K562 treated with DMSO at 1 percent for 4 hours (cell line): ENCODE measurements around the gene LSM4. TPM values are rescaled to one million over a fixed set of nuclear protein-coding genes. Genes with fewer than 3 reads are reported as not detected.

Experiments used
- total RNA-seq: library from RNA; unstranded; fragments of 300-600 nt; gene quantifications from 2 replicates; pipeline ENCODE4 v1.2.3, GENCODE V29; 2022; ENCODE audit not compliant: insufficient read depth

Gene LSM4
- total RNA-seq = 297 and 319 TPM in 2 replicates

GRCh38 chr19:18322759-18323460, at the start of gene LSM4:
LSM4 (minus strand) TSS chr19:18323076; CDS start chr19:18323020, 56 bp downstream.

GRCh38 chr19:18340190-18340989, 17.5 kb upstream of the LSM4 start, which contains the start of gene PGPEP1:
PGPEP1 (plus strand) TSS chr19:18340598; CDS start chr19:18340682, 84 bp downstream.

GRCh38 chr19:18281082-18282020, 41.5 kb downstream of the LSM4 start, which contains the start of gene JUND:
JUND (minus strand) TSS chr19:18281622; CDS start chr19:18281484, 138 bp downstream.

GRCh38 chr19:18274219-18274780, 48.6 kb downstream of the LSM4 start, which contains the start of gene IQCN:
IQCN (minus strand) TSS chr19:18274452; CDS start chr19:18269478, 4,974 bp downstream.

Other genes with a start within 250 kb of the LSM4 start
- gene IL12RB1, start 236.1 kb downstream of the LSM4 start, total RNA-seq = not detected in 2 replicates
- 10.6 and 11.1 TPM in 2 replicates for gene MAST3, start 225.3 kb downstream of the LSM4 start, total RNA-seq
- gene PIK3R2, start 169.9 kb downstream of the LSM4 start, total RNA-seq = 10.9 and 18.2 TPM in 2 replicates
- gene IFI30, start 149.3 kb downstream of the LSM4 start, total RNA-seq = 69.5 and 75.7 TPM in 2 replicates
- gene MPV17L2, start 129.9 kb downstream of the LSM4 start, total RNA-seq = 49.2 and 61.0 TPM in 2 replicates
- gene RAB3A, start 119.0 kb downstream of the LSM4 start, total RNA-seq = 1.5 and 4.9 TPM in 2 replicates
- gene PDE4C, start 96.6 kb downstream of the LSM4 start, total RNA-seq = not detected in 2 replicates
- 2.2 and 4.1 TPM in 2 replicates for gene IQCN, start 48.6 kb downstream of the LSM4 start, total RNA-seq
- gene JUND, start 41.5 kb downstream of the LSM4 start, total RNA-seq = 156 and 226 TPM in 2 replicates
- gene PGPEP1, start 17.5 kb upstream of the LSM4 start, total RNA-seq = 17.2 and 26.4 TPM in 2 replicates
- gene GDF15, start 63.1 kb upstream of the LSM4 start, total RNA-seq = 320 and 331 TPM in 2 replicates
- gene LRRC25, start 74.5 kb upstream of the LSM4 start, total RNA-seq = 0.41 and 1.0 TPM in 2 replicates
- gene SSBP4, start 96.3 kb upstream of the LSM4 start, total RNA-seq = 102 and 118 TPM in 2 replicates
- 348 and 429 TPM in 2 replicates for gene ISYNA1, start 115.1 kb upstream of the LSM4 start, total RNA-seq
- gene ELL, start 199.0 kb upstream of the LSM4 start, total RNA-seq = 10.4 and 11.2 TPM in 2 replicates
- gene FKBP8, start 220.5 kb upstream of the LSM4 start, total RNA-seq = 338 and 375 TPM in 2 replicates
- gene KXD1, start 234.8 kb upstream of the LSM4 start, total RNA-seq = 151 and 162 TPM in 2 replicates
- 2,638 and 2,847 TPM in 2 replicates for gene UBA52, start 248.8 kb upstream of the LSM4 start, total RNA-seq